KMS-11 (cell line): ENCODE results near the gene PARVB.

Experiments
- H2AFZ ChIP-seq: fragments of 200-600 bp; sonication (generic); 2 replicates; pipeline ENCODE4 v1.6.1; 2016; ENCODE audit warnings: antibody characterized with exemption, mixed run types, low read depth
- H3K27ac ChIP-seq: fragments of 200-600 bp; sonication (generic); 2 replicates; pipeline ENCODE4 v1.6.1; 2016; ENCODE audit warnings: mild to moderate bottlenecking, mixed run types
- H3K27me3 ChIP-seq: fragments of 200-600 bp; sonication (generic); 2 replicates; pipeline ENCODE4 v1.6.1; 2017; ENCODE audit warnings: mild to moderate bottlenecking, low read depth, mixed run types, moderate library complexity; ENCODE audit not compliant: insufficient read depth
- H3K36me3 ChIP-seq: fragments of 200-600 bp; sonication (generic); 2 replicates; pipeline ENCODE4 v1.6.1; 2017; ENCODE audit warnings: mild to moderate bottlenecking, mixed run types; ENCODE audit not compliant: insufficient read depth
- H3K4me1 ChIP-seq: fragments of 200-600 bp; sonication (generic); 2 replicates; pipeline ENCODE4 v1.6.1; 2016; ENCODE audit warnings: mild to moderate bottlenecking, low read depth, mixed run types; ENCODE audit not compliant: poor library complexity, severe bottlenecking
- H3K4me2 ChIP-seq: fragments of 200-600 bp; sonication (generic); 2 replicates; pipeline ENCODE4 v1.7.0; 2016; ENCODE audit warnings: mild to moderate bottlenecking, mixed run types
- H3K4me3 ChIP-seq: fragments of 200-600 bp; sonication (generic); IDR thresholded peaks from 2 replicates; pipeline ENCODE4 v1.6.1; 2017; ENCODE audit warnings: low read depth, low read length, mixed read lengths; ENCODE audit not compliant: insufficient read depth
- H3K79me2 ChIP-seq: fragments of 200-600 bp; sonication (generic); 2 replicates; pipeline ENCODE4 v1.6.1; 2016; ENCODE audit warnings: low read depth, mixed run types; ENCODE audit not compliant: insufficient read depth
- H3K9ac ChIP-seq: fragments of 200-600 bp; sonication (generic); 2 replicates; pipeline ENCODE4 v1.6.1; 2016; ENCODE audit warnings: mild to moderate bottlenecking, mixed run types
- H4K20me1 ChIP-seq: fragments of 200-600 bp; sonication (generic); 2 replicates; pipeline ENCODE4 v1.6.1; 2016; ENCODE audit warnings: mild to moderate bottlenecking, mixed run types; ENCODE audit not compliant: insufficient read depth
- TF ChIP-seq, protein P1 (sequence below): fragments of 200-600 bp; sonication (generic); conservative IDR thresholded peaks from 2 replicates; pipeline ENCODE4 v1.6.1; 2017; ENCODE audit warnings: low read depth, mild to moderate bottlenecking, antibody characterized with exemption, low read length, moderate library complexity, mixed read lengths

PARVB gene

DNA sequence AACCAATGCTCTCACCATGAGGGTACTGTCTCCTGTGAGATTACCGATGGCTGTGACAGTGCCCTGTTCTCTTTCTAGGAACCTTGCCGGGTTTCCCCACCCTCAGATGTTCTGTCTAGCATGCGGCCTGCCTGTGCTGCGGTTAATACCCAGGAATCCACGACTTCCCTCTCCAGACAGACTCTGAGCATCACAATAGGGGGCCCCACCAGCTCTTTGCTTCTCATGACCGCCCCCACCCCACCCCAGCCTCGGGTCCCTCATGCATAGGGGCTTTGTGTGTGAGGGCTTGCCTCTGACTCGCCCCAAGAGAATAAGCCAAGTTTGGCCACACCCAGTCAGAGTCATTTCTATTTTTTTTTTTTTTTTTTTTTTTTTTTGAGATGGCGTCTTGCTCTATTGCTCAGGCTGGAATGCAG lies 166.9 kb downstream of the PARVB start:
- peaks cover 12% of the 10 kb centered on the region; the same call in 1 of the 2 replicates for H3K27me3 ChIP-seq
- H3K79me2 ChIP-seq: no peaks in the 10 kb centered on the region
- no peaks in the 10 kb centered on the region for H3K36me3 ChIP-seq
- H3K4me3 ChIP-seq: no peak overlapping the region
- H3K9ac ChIP-seq: no peak overlapping the region
- H3K4me2 ChIP-seq: no peak overlapping the region
- no peak overlapping the region for H3K27ac ChIP-seq
- TF ChIP-seq, protein P1, sequence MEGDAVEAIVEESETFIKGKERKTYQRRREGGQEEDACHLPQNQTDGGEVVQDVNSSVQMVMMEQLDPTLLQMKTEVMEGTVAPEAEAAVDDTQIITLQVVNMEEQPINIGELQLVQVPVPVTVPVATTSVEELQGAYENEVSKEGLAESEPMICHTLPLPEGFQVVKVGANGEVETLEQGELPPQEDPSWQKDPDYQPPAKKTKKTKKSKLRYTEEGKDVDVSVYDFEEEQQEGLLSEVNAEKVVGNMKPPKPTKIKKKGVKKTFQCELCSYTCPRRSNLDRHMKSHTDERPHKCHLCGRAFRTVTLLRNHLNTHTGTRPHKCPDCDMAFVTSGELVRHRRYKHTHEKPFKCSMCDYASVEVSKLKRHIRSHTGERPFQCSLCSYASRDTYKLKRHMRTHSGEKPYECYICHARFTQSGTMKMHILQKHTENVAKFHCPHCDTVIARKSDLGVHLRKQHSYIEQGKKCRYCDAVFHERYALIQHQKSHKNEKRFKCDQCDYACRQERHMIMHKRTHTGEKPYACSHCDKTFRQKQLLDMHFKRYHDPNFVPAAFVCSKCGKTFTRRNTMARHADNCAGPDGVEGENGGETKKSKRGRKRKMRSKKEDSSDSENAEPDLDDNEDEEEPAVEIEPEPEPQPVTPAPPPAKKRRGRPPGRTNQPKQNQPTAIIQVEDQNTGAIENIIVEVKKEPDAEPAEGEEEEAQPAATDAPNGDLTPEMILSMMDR: no peak
- H3K4me1 ChIP-seq: peaks cover 9% of the 10 kb centered on the region
- H2AFZ ChIP-seq: no peak overlapping the region
- no peaks in the 10 kb centered on the region for H4K20me1 ChIP-seq

- H3K9ac ChIP-seq: no peak overlapping the region
- H3K36me3 ChIP-seq: no peaks in the 10 kb centered on the region
- peaks cover 12% of the 10 kb centered on the region; the same call in 1 of the 2 replicates for H3K27me3 ChIP-seq
- TF ChIP-seq, protein P1: no peak
- peaks cover 9% of the 10 kb centered on the region for H3K4me1 ChIP-seq
- H2AFZ ChIP-seq: no peak overlapping the region
- no peaks in the 10 kb centered on the region for H4K20me1 ChIP-seq
- no peaks in the 10 kb centered on the region for H3K79me2 ChIP-seq
- H3K4me2 ChIP-seq: no peak overlapping the region
- no peak overlapping the region for H3K4me3 ChIP-seq
- H3K27ac ChIP-seq: no peak overlapping the region
Measured at GRCh38 chr22:44192098-44192815, 168.2 kb downstream of the PARVB start.

DNA sequence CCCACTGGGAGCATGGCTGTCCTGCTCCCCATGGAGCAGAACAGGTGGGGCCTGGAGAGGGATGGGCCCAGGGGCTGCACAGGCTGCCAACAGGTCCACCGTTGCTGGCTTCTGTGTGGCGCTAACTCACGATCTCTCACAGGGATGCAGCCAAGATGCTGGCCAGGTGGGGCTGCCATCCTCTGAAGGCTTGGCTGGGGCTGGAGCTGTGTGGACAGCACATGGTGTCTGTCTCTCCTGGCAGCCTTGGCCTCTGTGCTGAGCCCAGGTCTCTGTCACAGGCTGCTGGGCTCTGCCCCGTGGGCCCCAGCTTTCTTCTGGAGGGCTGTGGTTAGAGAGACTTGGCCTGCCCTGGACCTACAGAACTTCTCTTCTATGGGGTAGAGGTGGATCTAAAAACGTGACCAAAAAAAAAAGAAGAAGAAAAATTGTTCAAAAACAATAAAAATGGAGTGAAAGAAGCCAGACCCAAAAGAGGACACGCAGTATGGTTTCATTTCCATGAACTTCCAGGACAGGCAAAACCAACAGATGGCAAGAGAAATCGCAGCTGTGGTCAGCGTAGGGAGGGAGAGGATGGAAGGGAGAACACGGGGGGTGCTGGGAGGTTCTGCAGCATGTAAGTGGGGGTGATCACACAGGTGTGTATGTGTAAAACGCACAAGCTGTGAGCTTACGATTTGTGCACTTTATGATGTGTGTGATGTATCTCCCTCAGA lies 168.9 kb downstream of the PARVB start:
- no peak overlapping the region for H3K9ac ChIP-seq
- H3K36me3 ChIP-seq: no peaks in the 10 kb centered on the region
- no peak overlapping the region; the same call in 1 of the 2 replicates for H3K4me2 ChIP-seq
- H3K4me3 ChIP-seq: no peak overlapping the region
- H3K27ac ChIP-seq: no peak overlapping the region
- TF ChIP-seq, protein P1: no peak
- peaks cover 9% of the 10 kb centered on the region for H3K4me1 ChIP-seq
- no peaks in the 10 kb centered on the region for H4K20me1 ChIP-seq
- H3K79me2 ChIP-seq: no peaks in the 10 kb centered on the region
- H2AFZ ChIP-seq: no peak overlapping the region
- peaks cover 12% of the 10 kb centered on the region; the same call in 1 of the 2 replicates for H3K27me3 ChIP-seq

DNA sequence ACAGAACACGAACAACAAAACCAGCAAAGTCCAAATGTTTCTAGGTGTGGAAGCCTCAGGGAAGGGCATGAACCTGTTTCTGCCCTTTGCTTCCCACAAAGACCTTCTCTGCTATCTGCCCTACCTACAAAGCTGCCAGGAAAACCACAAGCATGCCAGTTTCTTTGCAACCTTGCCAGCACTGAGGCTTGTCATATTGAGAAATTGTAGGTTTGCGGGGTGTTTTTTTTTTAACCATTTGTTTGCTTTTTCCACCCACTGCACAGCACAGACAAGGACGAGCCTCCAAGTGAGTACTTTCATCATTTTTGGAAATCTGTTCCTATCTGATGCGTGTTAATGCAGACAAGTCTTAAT lies 169.4 kb downstream of the PARVB start:
- H3K79me2 ChIP-seq: no peaks in the 10 kb centered on the region
- H3K27me3 ChIP-seq: peaks cover 12% of the 10 kb centered on the region; the same call in 1 of the 2 replicates
- H3K4me2 ChIP-seq: no peak overlapping the region
- no peak overlapping the region for H3K9ac ChIP-seq
- H3K27ac ChIP-seq: no peak overlapping the region
- no peak overlapping the region for H2AFZ ChIP-seq
- TF ChIP-seq, protein P1: no peak
- H4K20me1 ChIP-seq: no peaks in the 10 kb centered on the region
- H3K4me1 ChIP-seq: peaks cover 9% of the 10 kb centered on the region
- no peaks in the 10 kb centered on the region for H3K36me3 ChIP-seq
- no peak overlapping the region for H3K4me3 ChIP-seq
